Putamen (tissue), 1 donor: ENCODE results near the gene PPFIA1.

Source experiments
- DNase-seq: peaks from one replicate; pipeline ENCODE4 v3.0.0-alpha.2; 2016; ENCODE audit warnings: low spot score

PPFIA1 gene

GRCh38 chr11:70297341-70297740, 26.9 kb downstream of the PPFIA1 start:
- DNase-seq, result no peak

DNA sequence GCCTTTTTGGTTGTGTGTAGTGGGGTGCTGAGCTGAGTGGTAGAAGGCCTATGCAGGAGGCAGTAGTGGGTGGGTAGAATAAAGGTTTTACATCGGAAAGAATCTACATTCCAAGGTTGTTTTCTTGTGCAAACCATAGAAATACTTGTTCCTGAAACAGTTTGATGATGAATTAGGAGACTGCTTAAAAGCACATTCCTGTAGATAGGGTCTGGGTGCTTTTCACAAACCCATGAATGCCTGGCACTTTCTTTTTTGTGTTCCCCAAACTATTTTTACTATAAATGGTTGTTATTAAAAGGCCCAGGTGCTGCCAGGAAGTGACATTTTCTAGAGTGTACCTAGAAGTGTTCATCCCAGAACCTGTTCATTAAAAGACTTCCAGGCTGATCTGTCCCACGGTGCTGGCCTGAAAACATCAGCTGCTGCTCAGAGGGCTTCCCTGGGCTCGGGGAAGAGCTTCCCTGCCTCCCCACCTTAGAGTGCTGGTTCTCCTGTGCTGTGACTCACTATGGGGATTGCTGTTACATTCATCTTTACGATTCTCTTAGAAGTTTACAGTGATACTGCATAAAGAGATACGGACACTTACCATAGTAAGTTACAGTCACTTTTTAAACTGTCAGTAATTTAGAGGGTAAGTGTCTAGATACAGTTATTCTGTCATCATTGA, 27.9 kb downstream of the PPFIA1 start:
- DNase-seq, result no peak

DNA sequence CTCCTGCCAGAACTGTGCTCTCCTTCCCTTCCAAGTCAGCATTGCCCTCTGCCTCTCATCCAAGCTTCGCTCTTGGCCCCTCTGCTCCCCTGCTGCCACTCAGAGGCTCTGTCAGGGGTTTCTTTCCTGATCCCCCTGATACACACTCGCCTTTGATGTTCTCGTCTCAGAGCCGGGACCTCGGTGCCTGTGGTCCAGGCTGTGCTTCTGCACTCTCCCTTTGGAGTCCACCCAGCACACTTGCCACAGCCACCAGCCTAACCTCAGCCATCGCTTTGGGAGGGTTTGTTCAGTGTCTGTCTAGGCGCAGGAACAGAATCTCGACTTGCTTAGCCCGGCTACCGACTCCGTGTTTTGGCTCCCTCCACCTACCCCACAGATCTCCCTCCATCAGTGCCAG, 29.1 kb downstream of the PPFIA1 start:
- DNase-seq, result no peak

DNA sequence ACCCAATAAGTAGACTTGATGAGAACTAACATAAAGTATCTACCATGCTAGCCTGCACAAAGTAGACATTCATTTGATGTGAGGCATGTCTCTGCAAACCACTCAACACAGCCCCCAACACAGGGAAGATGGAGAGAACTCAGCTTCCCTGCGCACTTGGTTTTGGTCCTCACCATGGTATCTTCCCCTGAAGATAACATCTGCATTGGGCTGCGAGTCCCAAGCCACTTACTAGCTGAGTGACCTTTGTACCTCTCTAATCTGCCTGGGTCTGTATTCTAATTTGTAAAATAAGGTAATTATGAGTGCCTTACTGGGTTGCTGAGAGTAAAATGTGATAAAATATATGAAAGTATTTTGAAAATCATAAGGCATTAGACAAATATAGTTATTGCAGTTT, 30.7 kb downstream of the PPFIA1 start:
- no peak for DNase-seq

GRCh38 chr11:70301721-70302418, 31.4 kb downstream of the PPFIA1 start:
- no peak for DNase-seq

- DNase-seq, result no peak
Observed at GRCh38 chr11:70302419-70302752, 31.9 kb downstream of the PPFIA1 start.

DNA sequence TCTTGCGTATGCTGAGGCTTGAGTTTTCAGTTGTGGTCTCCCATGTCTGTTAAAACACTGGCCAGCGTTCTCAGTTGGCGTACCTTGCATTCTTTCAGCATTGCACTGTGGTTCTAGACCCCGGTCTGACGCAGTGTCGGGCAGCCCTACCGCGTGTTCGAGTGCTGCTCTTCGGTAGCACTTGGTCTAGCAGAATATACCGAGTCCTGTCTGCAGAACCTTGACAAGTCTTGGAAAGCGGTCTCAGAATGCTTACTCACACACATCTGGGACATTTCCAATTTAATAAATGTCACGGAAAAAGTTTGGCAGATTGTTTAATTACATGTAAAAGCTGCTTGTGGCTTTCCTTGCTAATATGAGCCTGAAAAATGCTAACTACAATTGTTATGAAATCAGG, 32.6 kb downstream of the PPFIA1 start:
- no peak for DNase-seq

- DNase-seq, result no peak
Observed at GRCh38 chr11:70304208-70304603, 33.7 kb downstream of the PPFIA1 start.

DNA sequence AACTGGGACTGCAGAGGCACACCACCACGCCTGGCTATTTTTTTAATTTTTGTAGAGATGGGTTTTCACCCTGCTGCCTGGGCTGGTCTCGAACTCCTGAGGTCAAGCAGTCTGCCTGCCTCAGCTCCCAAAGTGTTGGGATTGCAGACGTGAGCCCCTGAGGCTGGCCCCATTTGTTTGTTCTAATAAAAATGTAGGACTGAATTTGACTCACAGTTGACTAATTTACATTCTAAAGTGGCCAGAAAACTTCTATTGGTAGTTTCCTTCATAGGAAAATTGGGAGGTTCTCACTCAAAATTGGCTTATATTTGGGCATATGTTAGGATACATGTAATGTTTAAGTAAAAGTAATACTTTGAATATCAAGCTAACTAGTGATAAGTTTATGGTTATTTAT, 35.0 kb downstream of the PPFIA1 start:
- no peak for DNase-seq

DNA sequence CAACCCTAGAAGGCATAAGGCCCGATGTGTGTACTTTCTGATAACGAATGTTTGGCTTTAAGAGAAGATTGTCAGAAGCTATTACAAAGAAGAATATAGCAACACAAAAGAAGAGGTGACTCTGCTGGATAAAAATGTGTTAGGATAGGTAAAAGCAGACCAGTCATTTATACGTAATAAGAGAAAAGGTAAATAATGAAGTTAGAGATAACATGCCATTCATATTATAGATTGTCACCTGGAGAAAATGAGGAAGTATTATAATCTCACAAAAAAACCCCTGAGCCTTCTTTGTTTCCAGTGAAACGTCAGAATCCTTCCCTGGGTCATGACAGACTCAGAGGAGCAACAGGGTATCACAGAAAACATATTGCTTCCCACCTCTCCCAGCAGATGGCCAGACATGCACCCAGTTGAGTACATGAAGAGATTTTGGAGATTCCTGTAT, 36.1 kb downstream of the PPFIA1 start:
- no peak for DNase-seq

GRCh38 chr11:70307176-70307575, 36.7 kb downstream of the PPFIA1 start:
- no peak for DNase-seq

- DNase-seq, result no peak
Observed at GRCh38 chr11:70311616-70312015, 41.1 kb downstream of the PPFIA1 start.

- no peak for DNase-seq
Observed at GRCh38 chr11:70312401-70313357, 42.2 kb downstream of the PPFIA1 start.

- no peak for DNase-seq
Observed at GRCh38 chr11:70313945-70314344, 43.5 kb downstream of the PPFIA1 start.

DNA sequence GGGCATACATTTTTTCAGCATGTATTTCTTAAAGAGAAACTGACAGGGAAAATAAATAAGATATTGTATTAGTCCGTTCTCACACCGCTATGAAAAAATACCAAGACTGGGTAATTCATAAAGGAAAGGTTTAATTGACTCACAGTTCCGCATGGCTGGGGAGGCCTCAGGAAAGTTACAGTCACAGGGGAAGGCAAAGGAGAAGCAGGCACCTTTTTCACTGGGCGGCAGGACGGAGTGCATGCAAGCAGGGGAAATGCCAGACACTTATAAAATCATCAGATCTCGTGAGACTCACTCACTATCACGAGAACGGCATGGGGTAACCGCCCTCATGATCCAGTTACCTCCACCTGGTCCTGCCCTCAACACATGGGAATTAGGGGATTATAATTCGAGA, 44.2 kb downstream of the PPFIA1 start:
- DNase-seq, result no peak

DNA sequence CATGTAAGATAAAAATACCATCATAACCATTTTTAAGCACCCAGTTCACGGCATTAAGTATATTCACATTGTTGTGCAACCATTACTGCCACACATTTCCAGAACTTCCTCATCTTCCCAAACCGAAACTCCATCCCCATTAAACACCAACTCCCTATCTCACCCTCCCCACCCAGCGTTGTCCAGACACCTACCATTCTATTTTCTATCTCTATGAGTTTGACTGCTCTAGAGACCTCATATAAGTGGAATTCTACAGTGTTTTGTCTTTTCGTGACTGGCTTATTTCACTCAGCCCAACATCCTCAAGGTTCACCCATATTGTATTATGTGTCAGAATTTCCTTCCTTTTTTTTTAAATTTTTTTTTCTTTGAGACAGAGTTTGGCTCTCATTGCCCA, 45.2 kb downstream of the PPFIA1 start:
- DNase-seq, result no peak

DNA sequence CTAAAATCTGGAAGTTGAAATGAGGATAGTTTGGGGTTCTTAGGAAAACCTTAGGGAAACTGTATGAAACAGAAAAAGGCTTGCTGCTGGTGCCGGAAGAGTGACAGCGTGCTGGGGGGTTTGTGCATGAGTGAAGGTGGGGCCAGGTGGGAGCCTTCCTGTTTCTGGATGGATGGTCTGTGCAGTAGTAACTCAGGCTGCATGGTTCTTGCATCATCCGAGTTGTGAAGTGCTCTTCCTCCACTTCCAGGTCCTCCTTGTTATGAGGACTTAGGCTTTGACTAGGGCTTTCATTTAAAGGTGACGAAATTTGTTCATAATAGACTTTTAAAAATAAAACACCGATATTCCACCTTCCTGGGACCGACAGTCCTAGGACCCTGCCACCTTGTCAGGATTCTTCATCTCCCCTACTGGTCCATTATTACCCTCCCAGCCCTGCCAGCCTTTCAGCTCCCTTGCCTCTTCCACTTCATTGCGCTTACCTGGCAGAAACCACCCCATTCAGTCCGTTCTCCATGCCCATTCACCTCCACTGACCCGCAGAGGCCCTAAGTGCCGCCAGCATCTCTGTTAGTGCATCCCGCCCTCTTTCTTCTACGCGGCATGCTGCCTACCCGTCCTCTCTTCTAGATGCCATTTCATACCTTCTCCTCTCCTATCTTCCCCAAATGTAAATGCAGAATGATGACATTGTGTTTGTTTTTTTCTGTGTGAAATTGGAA, 47.3 kb downstream of the PPFIA1 start:
- DNase-seq, result no peak

DNA sequence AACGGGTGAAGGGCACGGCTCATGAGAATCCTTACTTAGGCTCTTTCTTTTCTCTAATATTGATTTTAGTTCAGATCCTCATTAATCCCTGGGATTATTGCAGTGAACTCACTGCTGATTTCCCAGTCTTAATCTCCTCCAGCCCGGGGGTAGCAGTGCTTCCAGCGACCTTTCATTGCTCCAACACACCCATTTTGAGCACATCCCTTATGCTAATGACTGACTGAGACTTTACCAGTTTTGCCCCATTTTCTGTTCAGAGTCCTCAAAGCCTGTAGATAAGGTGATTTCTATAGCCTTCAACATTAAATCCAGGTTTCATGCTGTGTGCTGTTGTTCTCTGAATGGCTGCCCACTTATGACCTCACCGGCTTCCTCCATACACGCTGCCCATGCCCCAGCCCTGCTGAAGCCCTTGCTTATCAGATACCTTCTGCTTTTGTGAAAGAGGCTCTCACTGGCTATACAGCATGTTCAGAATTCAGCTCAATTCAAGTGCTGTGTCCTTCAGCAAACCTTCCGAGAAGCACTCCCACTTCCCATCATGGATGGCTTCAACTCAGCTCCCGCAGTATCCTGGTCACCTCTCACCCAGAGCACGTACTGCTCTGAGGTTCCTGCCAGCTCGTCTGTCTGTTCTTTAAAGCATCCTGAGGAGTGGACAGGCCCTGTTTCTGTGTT, 49.0 kb downstream of the PPFIA1 start:
- no peak for DNase-seq

DNA sequence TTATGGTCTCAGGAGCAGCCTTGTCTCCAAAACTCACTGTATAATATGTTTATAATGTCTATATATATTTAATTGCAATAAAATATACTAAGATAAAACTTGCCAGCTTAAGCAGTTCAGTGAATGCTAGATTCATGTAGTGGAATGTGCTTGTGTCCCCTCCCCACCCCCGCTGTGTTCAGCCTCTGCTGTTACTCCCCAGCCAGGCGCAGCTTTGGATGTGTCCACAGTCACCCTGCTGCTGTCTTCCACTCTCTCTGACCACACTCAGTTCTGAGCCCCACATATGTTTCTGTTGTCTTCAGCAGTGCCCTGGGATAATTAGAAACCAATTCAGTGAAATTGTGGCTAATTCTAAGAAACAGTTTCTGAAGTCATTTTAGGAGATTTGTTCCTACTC, 52.2 kb downstream of the PPFIA1 start:
- no peak for DNase-seq

- DNase-seq, result no peak
Observed at GRCh38 chr11:70323806-70324205, 53.3 kb downstream of the PPFIA1 start.

DNA sequence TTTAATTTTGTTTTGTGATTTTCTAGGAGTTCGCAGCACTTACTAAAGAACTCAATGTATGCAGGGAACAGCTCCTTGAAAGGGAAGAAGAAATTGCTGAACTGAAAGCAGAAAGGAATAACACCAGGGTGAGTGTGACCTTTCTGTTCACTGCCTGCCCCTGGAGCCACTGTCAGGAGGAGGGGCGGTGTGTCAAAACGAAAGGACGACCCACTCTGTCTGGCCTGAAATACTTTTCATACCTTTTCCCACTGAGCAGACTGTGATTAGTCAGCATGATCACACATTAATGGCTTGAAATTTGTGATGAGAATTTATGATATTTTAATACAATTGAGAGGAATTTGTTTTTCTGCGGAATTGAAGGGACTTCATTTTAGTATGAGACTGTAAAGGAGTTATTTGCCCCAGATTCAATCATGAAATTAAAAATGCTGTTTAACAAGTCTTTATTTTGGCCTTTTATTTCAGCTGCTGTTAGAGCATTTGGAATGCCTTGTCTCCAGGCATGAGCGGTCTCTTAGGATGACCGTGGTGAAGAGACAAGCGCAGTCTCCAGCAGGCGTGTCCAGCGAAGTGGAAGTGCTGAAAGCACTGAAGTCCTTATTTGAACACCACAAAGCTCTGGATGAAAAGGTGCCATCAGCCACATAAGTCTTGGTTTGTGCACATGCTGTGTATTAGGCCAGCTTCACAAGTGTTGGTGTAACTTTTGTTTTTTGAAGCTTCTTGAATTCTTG, 54.1 kb downstream of the PPFIA1 start:
- no peak for DNase-seq
